GM20000 (cell line): Measurements from ENCODE around the gene RNF150.
"Not testable (repeated sequence)": the region's sequence is repeated elsewhere in the genome, so short reads cannot be mapped to it uniquely, and the experiment has no call there.

ENCODE experiments used
- DNase-seq: peaks from one replicate; pipeline ENCODE4 v3.0.0; 2012; ENCODE audit warnings: low spot score
- CTCF ChIP-seq: IDR thresholded peaks from 2 replicates; pipeline ENCODE4 v1.5.1; 2012; ENCODE audit warnings: mild to moderate bottlenecking, control low read depth; ENCODE audit errors: extremely low read depth, missing control alignments

The RNF150 gene

DNA sequence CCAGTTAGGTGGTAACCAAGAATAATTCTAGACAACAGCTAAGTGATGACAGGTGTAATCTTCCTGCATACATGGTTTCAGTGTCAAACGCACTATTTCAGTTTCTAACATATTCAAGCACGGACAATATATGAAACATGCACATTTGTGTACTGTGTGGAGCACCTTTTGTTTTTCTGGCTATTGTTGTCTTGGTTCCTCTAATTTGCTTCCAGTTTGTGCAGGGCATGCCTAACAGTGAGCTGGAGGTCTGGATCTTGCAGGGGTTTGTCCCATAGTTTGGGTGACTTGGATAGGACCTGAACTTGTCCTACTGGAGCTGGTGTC, 306.6 kb downstream of the RNF150 start:
- no peak for DNase-seq
- no peak for TF ChIP-seq CTCF

DNA sequence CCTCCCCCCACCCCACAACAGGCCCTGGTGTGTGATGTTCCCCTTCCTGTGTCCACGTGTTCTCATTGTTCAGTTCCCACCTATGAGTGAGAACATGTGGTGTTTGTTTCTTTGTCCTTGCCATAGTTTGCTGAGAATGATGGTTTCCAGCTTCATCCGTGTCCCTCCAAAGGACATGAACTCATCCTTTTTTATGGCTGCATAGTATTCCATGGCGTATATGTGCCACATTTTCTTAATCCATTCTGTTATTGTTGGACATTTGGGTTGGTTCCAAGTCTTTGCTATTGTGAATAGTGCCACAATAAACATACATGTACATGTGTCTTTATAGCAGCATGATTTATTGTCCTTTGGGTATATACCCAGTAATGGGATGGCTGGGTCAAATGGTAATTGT, 312.7 kb downstream of the RNF150 start:
- not testable (repeated sequence) for DNase-seq

- no peak for DNase-seq
These were observed 313.7 kb downstream of the RNF150 start for GRCh38 chr4:140819610-140820009.

DNA sequence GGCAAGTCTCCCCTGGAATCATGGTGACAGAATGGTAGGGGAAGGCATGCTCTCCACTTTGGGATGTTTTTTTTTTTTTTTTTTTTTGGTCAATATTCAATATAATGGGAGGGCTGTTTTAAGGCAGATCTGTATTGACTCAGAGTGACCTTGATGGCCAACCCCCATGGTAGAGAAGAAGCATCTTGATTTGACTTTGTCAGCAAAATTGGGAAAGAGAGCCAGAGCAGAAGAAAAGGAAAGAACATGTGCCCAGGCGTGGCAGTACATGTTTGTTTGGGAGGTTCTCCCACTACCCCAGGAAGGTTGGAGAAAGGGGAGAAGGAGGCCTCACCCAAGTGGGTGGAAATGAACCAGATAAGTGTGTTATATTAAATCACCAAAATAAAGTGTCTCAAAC, 314.8 kb downstream of the RNF150 start:
- DNase-seq, result no peak
- TF ChIP-seq CTCF, result no peak

More at GRCh38 chr4:140819610-140820009, 313.7 kb downstream of the RNF150 start:
- TF ChIP-seq CTCF, result no peak

DNA sequence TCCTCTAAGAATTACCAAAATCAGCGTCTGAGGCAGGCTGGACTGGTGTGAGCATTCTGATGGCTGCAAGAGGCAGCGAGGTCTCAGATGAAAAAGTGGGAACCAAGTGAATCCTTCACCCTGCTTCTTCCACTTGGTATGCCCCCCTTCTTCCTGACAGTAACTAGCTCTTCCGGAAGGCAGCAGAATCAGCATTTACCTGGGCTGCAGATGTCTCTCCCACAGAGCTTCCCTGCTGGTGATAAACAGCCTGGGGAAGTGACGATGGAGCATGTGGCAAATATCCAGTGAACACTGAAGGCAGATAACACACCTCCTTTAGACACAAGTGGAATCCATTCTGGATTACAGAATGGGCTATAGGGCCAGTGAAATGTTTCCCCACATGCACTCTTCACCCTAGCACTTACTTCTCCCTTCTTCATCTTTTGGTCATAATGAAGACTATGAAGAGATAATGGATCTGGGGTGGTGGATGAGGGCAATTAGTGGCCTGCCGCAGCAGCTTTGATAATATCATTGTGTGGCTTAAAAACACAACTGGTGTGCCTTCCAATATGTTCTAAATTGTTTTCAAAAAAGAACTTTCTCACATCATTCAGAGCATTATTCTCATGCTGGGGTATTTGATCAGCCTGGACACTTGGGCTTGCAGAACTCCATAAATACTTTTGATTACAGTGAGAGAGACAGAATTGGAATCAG, 316.3 kb downstream of the RNF150 start:
- no peak for DNase-seq
- no peak for TF ChIP-seq CTCF

GRCh38 chr4:140813804-140814203, 319.5 kb downstream of the RNF150 start:
- no peak for TF ChIP-seq CTCF
- no peak for DNase-seq

- TF ChIP-seq CTCF, result no peak
- DNase-seq, result no peak
These were observed 320.4 kb downstream of the RNF150 start for GRCh38 chr4:140812916-140813315.

- no peak for DNase-seq
- TF ChIP-seq CTCF, result no peak
These were observed 321.8 kb downstream of the RNF150 start for GRCh38 chr4:140811429-140811828.

GRCh38 chr4:140810591-140811169, 322.6 kb downstream of the RNF150 start:
- DNase-seq, result not testable (repeated sequence)
